Measurements from ENCODE around the gene MSH6. TPM values are rescaled to one million over a fixed set of nuclear protein-coding genes. Genes with fewer than 3 reads are reported as not detected.

Gene MSH6
- total and polyA plus RNA-seq, 2 of the 13 experiments (the other 11 are each of a cell fraction or from before 2014, with no cell fraction given): 20.8 to 113 TPM

DNA sequence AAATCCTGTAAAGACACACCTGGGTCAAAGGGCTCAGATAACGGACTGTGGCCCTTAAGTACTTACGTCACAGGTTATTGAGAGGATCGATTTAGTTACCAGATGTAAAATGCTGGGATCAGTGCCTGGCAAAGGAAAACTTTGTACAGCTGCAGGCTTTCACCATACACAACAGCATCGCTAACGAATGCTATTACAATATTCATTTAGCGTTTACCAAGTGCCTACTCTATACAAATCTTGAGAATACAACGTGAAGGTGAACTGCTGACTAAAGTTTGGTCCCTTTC lies 619 bp upstream of the MSH6 start (continued):
- peak; percentile 48; the same call in 1 of the 2 replicates for TF ChIP-seq NR2F6 (IDR thresholded peaks at IDR 0.05)
- no peak for TF ChIP-seq NR2F6 (CRISPR knock-in tag; IDR thresholded peaks at IDR 0.05)
- TF ChIP-seq NR1H2 (CRISPR knock-in tag; IDR thresholded peaks at IDR 0.05; ENCODE audit: borderline replicate concordance, low read depth): no peak
- TF ChIP-seq, protein P1, sequence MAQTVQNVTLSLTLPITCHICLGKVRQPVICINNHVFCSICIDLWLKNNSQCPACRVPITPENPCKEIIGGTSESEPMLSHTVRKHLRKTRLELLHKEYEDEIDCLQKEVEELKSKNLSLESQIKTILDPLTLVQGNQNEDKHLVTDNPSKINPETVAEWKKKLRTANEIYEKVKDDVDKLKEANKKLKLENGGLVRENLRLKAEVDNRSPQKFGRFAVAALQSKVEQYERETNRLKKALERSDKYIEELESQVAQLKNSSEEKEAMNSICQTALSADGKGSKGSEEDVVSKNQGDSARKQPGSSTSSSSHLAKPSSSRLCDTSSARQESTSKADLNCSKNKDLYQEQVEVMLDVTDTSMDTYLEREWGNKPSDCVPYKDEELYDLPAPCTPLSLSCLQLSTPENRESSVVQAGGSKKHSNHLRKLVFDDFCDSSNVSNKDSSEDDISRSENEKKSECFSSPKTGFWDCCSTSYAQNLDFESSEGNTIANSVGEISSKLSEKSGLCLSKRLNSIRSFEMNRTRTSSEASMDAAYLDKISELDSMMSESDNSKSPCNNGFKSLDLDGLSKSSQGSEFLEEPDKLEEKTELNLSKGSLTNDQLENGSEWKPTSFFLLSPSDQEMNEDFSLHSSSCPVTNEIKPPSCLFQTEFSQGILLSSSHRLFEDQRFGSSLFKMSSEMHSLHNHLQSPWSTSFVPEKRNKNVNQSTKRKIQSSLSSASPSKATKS (CRISPR knock-in tag; IDR thresholded peaks at IDR 0.05): 0 out of 2 replicates have a peak, but pooled peaks have one; percentile 18
- TF ChIP-seq, protein P2, sequence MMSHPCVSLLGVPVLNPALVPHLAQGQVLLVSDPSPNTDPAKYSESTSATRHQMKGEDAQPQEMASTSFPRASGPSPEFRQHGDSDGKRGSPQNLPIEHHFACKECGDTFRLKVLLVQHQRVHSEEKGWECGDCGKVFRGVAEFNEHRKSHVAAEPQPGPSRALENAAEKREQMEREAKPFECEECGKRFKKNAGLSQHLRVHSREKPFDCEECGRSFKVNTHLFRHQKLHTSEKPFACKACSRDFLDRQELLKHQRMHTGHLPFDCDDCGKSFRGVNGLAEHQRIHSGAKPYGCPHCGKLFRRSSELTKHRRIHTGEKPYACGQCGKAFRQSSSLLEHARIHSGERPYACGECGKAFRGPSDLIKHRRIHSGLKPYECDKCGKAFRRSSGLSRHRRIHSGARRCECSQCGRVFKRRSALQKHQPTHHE (CRISPR knock-in tag; IDR thresholded peaks at IDR 0.05; ENCODE audit: borderline replicate concordance): peak; percentile 38; the same call in 1 of the 2 replicates
- TF ChIP-seq ZNF3 (CRISPR knock-in tag; IDR thresholded peaks at IDR 0.05): no peak
- 0 out of 2 replicates have a peak, but pooled peaks have one; percentile 5 for TF ChIP-seq TCF7 (IDR thresholded peaks at IDR 0.05; ENCODE audit: low read depth)
- no peak for TF ChIP-seq ZNF557 (CRISPR knock-in tag; IDR thresholded peaks at IDR 0.05)
- no peak for TF ChIP-seq ZSCAN22 (CRISPR knock-in tag; IDR thresholded peaks at IDR 0.05)
- TF ChIP-seq ZNF782 (CRISPR knock-in tag; IDR thresholded peaks at IDR 0.05; ENCODE audit: borderline replicate concordance): 0 out of 2 replicates have a peak, but pooled peaks have one; percentile 24
- TF ChIP-seq ZNF878 (CRISPR knock-in tag; IDR thresholded peaks at IDR 0.05): 0 out of 2 replicates have a peak, but pooled peaks have one; percentile 17
- TF ChIP-seq, protein P3, sequence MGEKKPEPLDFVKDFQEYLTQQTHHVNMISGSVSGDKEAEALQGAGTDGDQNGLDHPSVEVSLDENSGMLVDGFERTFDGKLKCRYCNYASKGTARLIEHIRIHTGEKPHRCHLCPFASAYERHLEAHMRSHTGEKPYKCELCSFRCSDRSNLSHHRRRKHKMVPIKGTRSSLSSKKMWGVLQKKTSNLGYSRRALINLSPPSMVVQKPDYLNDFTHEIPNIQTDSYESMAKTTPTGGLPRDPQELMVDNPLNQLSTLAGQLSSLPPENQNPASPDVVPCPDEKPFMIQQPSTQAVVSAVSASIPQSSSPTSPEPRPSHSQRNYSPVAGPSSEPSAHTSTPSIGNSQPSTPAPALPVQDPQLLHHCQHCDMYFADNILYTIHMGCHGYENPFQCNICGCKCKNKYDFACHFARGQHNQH (CRISPR knock-in tag; IDR thresholded peaks at IDR 0.05): no peak
- 0 out of 2 replicates have a peak, but pooled peaks have one; percentile 11 for TF ChIP-seq ISL2 (CRISPR knock-in tag; IDR thresholded peaks at IDR 0.05)
- peak in 1 of 2 experiments; percentile 32; a peak in 1 of 4 replicates for TF ChIP-seq POLR2A (IDR thresholded peaks at IDR 0.05; ENCODE audit: insufficient read depth in 1 of 2, low read depth in 2 of 2, low read length in 2 of 2)
- TF ChIP-seq, protein P4, sequence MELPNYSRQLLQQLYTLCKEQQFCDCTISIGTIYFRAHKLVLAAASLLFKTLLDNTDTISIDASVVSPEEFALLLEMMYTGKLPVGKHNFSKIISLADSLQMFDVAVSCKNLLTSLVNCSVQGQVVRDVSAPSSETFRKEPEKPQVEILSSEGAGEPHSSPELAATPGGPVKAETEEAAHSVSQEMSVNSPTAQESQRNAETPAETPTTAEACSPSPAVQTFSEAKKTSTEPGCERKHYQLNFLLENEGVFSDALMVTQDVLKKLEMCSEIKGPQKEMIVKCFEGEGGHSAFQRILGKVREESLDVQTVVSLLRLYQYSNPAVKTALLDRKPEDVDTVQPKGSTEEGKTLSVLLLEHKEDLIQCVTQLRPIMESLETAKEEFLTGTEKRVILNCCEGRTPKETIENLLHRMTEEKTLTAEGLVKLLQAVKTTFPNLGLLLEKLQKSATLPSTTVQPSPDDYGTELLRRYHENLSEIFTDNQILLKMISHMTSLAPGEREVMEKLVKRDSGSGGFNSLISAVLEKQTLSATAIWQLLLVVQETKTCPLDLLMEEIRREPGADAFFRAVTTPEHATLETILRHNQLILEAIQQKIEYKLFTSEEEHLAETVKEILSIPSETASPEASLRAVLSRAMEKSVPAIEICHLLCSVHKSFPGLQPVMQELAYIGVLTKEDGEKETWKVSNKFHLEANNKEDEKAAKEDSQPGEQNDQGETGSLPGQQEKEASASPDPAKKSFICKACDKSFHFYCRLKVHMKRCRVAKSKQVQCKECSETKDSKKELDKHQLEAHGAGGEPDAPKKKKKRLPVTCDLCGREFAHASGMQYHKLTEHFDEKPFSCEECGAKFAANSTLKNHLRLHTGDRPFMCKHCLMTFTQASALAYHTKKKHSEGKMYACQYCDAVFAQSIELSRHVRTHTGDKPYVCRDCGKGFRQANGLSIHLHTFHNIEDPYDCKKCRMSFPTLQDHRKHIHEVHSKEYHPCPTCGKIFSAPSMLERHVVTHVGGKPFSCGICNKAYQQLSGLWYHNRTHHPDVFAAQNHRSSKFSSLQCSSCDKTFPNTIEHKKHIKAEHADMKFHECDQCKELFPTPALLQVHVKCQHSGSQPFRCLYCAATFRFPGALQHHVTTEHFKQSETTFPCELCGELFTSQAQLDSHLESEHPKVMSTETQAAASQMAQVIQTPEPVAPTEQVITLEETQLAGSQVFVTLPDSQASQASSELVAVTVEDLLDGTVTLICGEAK (IDR thresholded peaks at IDR 0.05): no peak
- TF ChIP-seq, protein P4 (CRISPR knock-in tag; IDR thresholded peaks at IDR 0.05): 0 out of 2 replicates have a peak, but pooled peaks have one; percentile 4
- TF ChIP-seq ZNF382 (CRISPR knock-in tag; IDR thresholded peaks at IDR 0.05; ENCODE audit: borderline replicate concordance): no peak
- TF ChIP-seq NFATC3 (CRISPR knock-in tag; IDR thresholded peaks at IDR 0.05): 0 out of 2 replicates have a peak, but pooled peaks have one; percentile 10
- 0 out of 2 replicates have a peak, but pooled peaks have one; percentile 14 for TF ChIP-seq ZNF224 (CRISPR knock-in tag; IDR thresholded peaks at IDR 0.05)
